NCI-H2196 (cell line): ENCODE measurements around the gene ODAPH.
"Not testable (repeated sequence)": the region's sequence is repeated elsewhere in the genome, so short reads cannot be mapped to it uniquely, and the experiment has no call there.

Source experiments
- DNase-seq: peaks from one replicate; lab custom pipeline; 2025; ENCODE audit not compliant: unreplicated experiment; lab: John Stamatoyannopoulos, UW

Gene ODAPH, protein sequence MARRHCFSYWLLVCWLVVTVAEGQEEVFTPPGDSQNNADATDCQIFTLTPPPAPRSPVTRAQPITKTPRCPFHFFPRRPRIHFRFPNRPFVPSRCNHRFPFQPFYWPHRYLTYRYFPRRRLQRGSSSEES

DNA sequence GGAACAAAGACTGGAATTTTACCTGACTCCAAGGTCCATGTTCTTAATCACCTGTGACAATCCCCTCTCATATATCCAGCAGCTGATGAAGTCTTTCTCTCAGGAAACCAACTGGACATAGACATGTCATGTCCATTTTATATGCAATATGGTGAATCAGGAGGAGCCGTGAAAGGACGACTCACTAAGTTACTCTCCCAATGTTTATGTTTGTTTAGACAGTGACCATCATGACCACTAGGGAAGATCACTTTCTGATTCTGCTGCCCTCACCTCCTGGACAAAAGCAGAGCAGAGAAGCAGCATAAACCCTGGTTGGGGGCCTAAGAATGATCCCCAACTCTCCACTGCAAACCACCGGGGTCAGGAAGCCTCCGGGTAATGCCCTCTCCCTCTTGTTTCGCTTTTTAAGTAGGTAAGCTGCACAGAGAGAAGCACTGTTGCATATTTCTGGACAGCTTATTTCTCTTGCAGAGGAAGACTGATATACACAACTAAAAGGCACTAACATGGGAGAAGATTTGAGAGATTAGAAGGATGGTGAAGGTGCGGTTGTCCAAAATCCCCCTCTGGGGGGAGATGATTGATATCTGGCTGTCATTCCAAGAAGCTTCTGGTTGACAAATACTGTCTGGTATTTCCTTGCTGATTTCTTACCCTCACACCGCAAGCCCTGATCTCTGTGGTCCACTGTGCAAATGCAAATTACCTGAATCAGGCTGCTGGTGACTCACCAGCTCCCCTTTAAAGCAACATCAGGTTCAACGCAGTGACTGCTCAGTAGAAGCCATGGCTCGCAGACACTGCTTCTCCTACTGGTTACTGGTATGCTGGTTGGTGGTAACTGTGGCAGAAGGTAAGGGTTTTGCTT lies at the start of gene ODAPH:
Gene ODAPH (plus strand): TSS at position 773 of the 871 bp plus-strand sequence. CDS start 17 bp downstream, at position 790.
- no peak for DNase-seq

- DNase-seq: not testable (repeated sequence)
These were observed 46.3 kb upstream of the ODAPH start for GRCh38 chr4:75509592-75509991.

GRCh38 chr4:75511841-75512240 lies 44.0 kb upstream of the ODAPH start:
- DNase-seq: no peak

GRCh38 chr4:75512386-75513211 lies 43.3 kb upstream of the ODAPH start:
- DNase-seq: no peak

GRCh38 chr4:75513526-75514130 lies 42.2 kb upstream of the ODAPH start:
- no peak for DNase-seq

DNA sequence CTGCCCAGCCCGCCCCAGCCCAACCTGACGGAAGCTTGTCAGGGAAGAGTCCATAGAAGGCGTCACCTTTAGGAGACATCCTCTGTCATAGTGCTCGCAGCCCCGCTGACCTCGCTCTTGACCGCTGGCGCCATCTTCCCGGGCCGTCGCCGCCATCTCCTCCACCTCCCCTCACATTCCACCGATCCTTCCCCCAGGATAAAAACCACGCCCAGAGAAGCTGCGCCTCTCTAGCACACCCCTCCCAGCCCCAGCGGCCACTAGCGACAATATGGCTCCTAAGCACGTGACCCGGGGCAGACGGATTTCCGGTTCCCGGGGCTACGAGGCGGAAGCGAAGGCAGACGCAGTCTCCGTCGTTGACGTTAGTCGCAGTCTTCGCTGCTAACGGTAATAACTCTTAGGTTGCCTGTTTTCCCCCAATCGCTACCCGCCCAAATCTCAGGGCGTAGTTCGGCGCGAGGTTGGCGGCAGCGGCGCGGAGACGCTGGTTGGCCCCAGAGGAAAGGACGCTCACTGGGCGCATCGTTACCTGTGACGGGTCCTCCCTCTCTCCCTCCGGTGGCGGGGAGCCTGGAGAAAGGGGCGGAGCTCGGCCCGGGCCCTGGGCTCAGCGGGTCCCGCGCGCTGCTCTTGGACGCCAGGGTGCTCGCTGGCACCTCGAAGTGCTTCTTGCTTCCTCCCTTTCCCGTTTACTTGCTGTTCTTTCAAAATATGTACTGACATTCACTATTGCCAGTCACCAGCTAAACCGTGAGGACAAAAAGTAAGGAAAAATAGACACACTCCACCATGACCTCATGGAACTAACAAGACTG lies 41.5 kb upstream of the ODAPH start, which contains the start of the genes RCHY1 and THAP6:
Gene RCHY1 (minus strand): TSS at position 273 of the 818 bp plus-strand sequence. CDS start 117 bp downstream, at position 156.
Gene THAP6 (plus strand): TSS at position 343 of the 818 bp plus-strand sequence. CDS start 980 bp downstream, outside the sequence.
- DNase-seq: peak; percentile 90

DNA sequence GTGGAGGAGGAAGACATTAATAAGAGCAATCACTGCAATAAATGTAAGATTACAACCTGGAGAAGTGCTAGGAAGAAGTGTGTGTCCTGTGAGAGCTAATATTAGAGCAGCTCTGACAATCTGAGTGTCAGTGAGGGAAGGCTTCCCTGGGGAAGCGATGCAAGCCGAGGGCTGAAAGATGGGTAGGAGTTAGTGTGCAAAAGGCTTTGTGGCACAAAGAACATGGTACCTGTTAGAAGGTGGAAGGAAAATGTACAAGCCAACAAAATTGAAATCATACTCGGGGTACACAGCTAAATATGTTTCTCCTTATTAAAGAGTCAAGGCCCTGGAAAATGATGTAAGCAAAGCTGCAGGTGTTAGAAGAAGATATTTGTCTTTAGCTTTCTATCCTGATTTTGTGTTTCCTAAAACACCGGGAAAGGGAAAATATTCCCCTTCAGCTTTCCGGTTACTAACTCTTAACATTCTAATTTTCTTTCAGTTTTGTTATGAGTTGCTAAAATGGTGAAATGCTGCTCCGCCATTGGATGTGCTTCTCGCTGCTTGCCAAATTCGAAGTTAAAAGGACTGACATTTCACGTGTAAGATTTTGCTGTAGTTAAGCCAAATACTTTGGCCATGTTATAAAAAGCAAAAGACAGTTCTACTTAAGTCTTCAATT lies 40.8 kb upstream of the ODAPH start:
- no peak for DNase-seq

DNA sequence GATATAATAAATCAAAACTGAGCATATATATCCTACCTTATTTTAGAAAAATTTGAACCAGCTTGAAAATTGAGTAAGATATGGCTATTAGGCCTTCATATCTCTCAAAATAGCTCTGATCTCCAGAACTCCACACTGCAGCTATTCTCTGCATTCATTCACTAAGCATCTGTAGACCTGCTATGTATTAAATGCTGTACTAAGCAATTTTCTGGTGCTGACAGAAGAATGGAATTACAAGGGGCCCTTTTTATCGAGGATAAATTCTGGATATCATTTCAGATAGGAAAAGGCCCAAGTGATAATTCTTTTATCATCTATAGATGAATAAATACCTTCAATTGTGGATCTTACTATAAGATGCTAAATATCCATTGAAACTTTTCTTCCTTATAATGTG lies 39.7 kb upstream of the ODAPH start:
- DNase-seq: no peak

DNA sequence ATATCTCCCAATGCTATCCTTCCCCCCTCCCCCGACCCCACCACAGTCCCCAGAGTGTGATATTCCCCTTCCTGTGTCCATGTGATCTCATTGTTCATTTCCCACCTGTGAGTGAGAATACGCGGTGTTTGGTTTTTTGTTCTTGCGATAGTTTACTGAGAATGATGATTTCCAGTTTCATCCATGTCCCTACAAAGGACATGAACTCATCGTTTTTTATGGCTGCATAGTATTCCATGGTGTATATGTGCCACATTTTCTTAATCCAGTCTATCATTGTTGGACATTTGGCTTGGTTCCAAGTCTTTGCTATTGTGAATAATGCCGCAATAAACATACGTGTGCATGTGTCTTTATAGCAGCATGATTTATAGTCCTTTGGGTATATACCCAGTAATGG lies 36.4 kb upstream of the ODAPH start:
- not testable (repeated sequence) for DNase-seq

- no peak for DNase-seq
These were observed 30.8 kb upstream of the ODAPH start for GRCh38 chr4:75525086-75525485.

GRCh38 chr4:75525910-75526309 lies 30.0 kb upstream of the ODAPH start:
- DNase-seq: no peak

GRCh38 chr4:75527482-75527881 lies 28.4 kb upstream of the ODAPH start:
- DNase-seq: no peak

- no peak for DNase-seq
These were observed 25.1 kb upstream of the ODAPH start for GRCh38 chr4:75530556-75531322.

GRCh38 chr4:75531536-75532143 lies 24.2 kb upstream of the ODAPH start:
- not testable (repeated sequence) for DNase-seq

DNA sequence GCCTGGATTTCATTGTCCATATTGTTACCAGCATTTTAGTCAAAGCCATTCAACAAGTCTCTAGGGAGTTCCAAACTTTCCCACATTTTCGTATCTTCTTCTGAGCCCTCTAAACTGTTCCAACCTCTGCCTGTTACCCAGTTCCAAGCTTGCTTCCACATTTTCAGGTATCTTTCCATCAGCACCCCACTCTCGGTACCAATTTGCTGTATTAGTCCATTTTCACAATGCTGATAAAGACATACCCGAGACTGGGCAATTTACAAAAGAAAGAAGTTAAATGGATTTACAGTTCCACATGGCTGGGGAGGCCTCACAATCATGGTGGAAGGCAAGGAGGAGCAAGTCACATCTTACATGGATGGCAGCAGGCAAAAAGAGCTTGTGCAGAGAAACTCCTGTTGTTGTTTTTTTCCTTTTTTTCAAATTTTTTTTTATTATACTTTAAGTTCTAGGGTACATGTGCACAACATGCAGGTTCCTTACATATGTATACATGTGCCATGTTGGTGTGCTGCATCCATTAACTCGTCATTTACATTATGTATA lies 22.5 kb upstream of the ODAPH start:
- not testable (repeated sequence) for DNase-seq

- not testable (repeated sequence) for DNase-seq
These were observed 21.9 kb upstream of the ODAPH start for GRCh38 chr4:75533926-75534325.

DNA sequence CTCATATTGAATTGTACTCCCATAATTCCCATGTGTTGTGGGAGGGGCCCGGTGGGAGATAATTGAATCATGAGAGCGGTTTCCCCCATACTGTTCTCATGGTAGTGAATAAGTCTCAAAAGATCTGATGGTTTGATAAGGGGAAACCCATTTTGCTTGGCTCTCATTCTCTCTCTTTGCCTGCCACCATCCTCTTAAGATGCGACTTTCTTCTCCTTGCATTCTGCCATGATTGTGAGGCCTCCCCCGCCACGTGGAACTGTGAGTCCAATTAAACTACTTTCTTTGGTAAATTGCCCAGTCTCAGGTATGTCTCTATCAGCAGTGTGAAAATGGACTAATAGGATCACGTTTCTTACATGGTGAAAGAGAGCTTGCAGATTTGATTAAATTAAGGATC lies 18.6 kb upstream of the ODAPH start:
- not testable (repeated sequence) for DNase-seq

- no peak for DNase-seq
These were observed 13.0 kb upstream of the ODAPH start for GRCh38 chr4:75542824-75543223.
